Breast epithelium (tissue), 3 donors: ENCODE measurements around the gene EVC.

ENCODE experiments used
- POLR2A ChIP-seq: fragments of 450-650 bp; IDR thresholded peaks from one replicate; pipeline ENCODE4 v1.6.1; 2016; ENCODE audit warnings: antibody characterized with exemption, mild to moderate bottlenecking, moderate library complexity
- POLR2AphosphoS5 ChIP-seq, 3 donors: sonication (generic); formaldehyde crosslinking; IDR thresholded peaks; one replicate each; pipeline ENCODE4 v1.6.1; 2017; ENCODE audit warnings: antibody characterized with exemption in 3 of 3
- TF ChIP-seq, protein P1 (sequence below), 3 donors: fragments of 450-650 bp; IDR thresholded peaks; one replicate each; pipeline ENCODE4 v1.5.1; 2016 to 2017; ENCODE audit warnings: antibody characterized with exemption in 3 of 3, mild to moderate bottlenecking in 3 of 3, moderate library complexity in 3 of 3

DNA sequence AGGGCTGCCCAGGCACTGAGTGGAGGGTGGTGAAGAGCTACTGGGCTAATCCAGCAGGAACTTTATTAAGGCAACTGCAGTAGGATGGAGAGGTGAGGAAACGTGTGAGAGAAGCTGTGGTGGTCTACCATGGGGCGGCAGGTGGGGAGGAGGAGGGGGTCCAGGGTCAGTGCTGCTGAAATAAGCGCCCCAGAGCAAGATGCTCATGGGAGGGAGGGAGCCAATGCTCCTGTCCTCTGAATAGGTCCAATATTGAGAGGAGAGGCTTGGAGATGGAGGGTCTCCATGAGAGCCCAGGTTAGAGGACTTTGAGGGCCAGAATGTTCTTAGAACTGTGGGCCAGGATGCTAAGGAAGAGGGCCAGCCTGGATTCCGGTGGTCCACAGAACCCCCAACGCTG is 35.2 kb downstream of the EVC start:
- TF ChIP-seq, protein P1, sequence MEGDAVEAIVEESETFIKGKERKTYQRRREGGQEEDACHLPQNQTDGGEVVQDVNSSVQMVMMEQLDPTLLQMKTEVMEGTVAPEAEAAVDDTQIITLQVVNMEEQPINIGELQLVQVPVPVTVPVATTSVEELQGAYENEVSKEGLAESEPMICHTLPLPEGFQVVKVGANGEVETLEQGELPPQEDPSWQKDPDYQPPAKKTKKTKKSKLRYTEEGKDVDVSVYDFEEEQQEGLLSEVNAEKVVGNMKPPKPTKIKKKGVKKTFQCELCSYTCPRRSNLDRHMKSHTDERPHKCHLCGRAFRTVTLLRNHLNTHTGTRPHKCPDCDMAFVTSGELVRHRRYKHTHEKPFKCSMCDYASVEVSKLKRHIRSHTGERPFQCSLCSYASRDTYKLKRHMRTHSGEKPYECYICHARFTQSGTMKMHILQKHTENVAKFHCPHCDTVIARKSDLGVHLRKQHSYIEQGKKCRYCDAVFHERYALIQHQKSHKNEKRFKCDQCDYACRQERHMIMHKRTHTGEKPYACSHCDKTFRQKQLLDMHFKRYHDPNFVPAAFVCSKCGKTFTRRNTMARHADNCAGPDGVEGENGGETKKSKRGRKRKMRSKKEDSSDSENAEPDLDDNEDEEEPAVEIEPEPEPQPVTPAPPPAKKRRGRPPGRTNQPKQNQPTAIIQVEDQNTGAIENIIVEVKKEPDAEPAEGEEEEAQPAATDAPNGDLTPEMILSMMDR (IDR thresholded peaks at IDR 0.05) = no peak
- no peak for TF ChIP-seq POLR2AphosphoS5 (IDR thresholded peaks at IDR 0.05)
- no peak for TF ChIP-seq POLR2A
